IPS DF 6.9 (cell line): ENCODE data around the gene KAT5.
"Not testable (repeated sequence)": the region's sequence is repeated elsewhere in the genome, so short reads cannot be mapped to it uniquely, and the experiment has no call there.

ENCODE experiments used
- DNase-seq: peaks from one replicate; pipeline ENCODE4 v3.0.0-alpha.2; 2013; ENCODE audit warnings: low read depth, low spot score
- H3K27ac ChIP-seq: one replicate; pipeline ENCODE4 v1.5.1; 2013; ENCODE audit warnings: low read length, control low read depth
- H3K27me3 ChIP-seq: 2 replicates; pipeline ENCODE4 v1.6.1; 2013; ENCODE audit warnings: mild to moderate bottlenecking, low read length; ENCODE audit not compliant: control insufficient read depth, insufficient read depth
- H3K36me3 ChIP-seq: 2 replicates; pipeline ENCODE4 v1.6.1; 2013; ENCODE audit warnings: low read length; ENCODE audit not compliant: control insufficient read depth, insufficient read depth
- H3K4me1 ChIP-seq: 2 replicates; pipeline ENCODE4 v1.6.1; 2013; ENCODE audit warnings: low read length; ENCODE audit not compliant: control insufficient read depth, insufficient read depth
- H3K4me3 ChIP-seq: 2 replicates; pipeline ENCODE4 v1.5.1; 2013; ENCODE audit warnings: mild to moderate bottlenecking, low read length
- H3K9me3 ChIP-seq: 2 replicates; pipeline ENCODE4 v1.6.1; 2013; ENCODE audit warnings: low read length, inconsistent platforms; ENCODE audit not compliant: control insufficient read depth, insufficient read depth
- WGBS: extraction: QIAGEN DNeasy Blood & Tissue Kit; methylation state at CpG from one replicate; pipeline ENCODE4 v1.1.7; 2013; ENCODE audit warnings: mixed read lengths, missing lambda C conversion rate; ENCODE audit not compliant: insufficient read length, insufficient coverage; 5-methylcytosine and 5-hydroxymethylcytosine counted together

Gene KAT5

DNA sequence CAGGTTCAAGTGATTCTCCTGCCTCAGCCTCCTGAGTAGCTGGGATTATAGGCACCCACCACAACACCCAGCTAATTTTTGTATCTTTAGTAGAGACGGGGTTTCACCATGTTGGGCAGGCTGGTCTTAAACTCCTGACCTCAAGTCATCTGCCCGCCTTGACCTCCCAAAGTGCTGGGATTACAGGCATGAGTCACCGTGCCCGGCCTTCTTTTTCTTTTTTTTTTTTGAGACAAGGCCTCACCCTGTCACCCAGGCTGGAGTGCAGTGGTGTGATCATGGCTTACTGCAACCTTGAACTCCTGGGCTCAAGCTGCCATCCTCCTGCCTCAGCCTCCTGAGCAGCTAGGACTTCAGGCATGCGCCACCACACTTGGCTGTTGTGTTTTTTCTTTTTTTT is 55.8 kb downstream of the KAT5 start:
- H3K36me3 ChIP-seq, H3K27ac ChIP-seq, H3K27me3 ChIP-seq, DNase-seq, H3K4me1 ChIP-seq, H3K9me3 ChIP-seq, H3K4me3 ChIP-seq: not testable (repeated sequence)
- WGBS, result no CpG with 5 or more reads among the region's 5 CpGs
